WTC11 (cell line): Measurements from ENCODE around the gene PKIB. TPM values are rescaled to one million over a fixed set of nuclear protein-coding genes. Genes with fewer than 3 reads are reported as not detected.

Experiments used
- ATAC-seq: fragments of 200-7000 bp; cut with Tn5 transposase; 2 replicates; pipeline ENCODE4 v1.10.0; 2021; ENCODE audit warnings: mild to moderate bottlenecking, moderate library complexity
- CTCF ChIA-PET: fragments of 300-600 bp; sonication (Branson Sonifier 250); formaldehyde crosslinking; loops from one replicate; lab custom pipeline; 2021; ENCODE audit warnings: antibody characterized with exemption; lab: Charles Lee
- POLR2A ChIA-PET: fragments of 350-600 bp; sonication (Branson Sonifier 250); formaldehyde crosslinking; loops from one replicate; lab custom pipeline; 2021; ENCODE audit warnings: antibody characterized with exemption; lab: Charles Lee
- DNase-seq: peaks from one replicate; pipeline ENCODE4 v3.0.0; 2021; ENCODE audit warnings: low spot score
- H3K27ac Mint-ChIP-seq: 2 replicates; pipeline ENCODE4 v1.8.0; 2021; ENCODE audit warnings: mixed read lengths
- H3K27me3 Mint-ChIP-seq: 2 replicates; pipeline ENCODE4 v1.8.0; 2021; ENCODE audit warnings: low read depth, mild to moderate bottlenecking, moderate library complexity, mixed read lengths
- H3K36me3 Mint-ChIP-seq: 2 replicates; pipeline ENCODE4 v1.8.0; 2021; ENCODE audit warnings: mixed read lengths
- H3K4me1 Mint-ChIP-seq: 2 replicates; pipeline ENCODE4 v1.8.0; 2022; ENCODE audit warnings: mixed read lengths
- H3K4me3 Mint-ChIP-seq: 2 replicates; pipeline ENCODE4 v1.8.0; 2021; ENCODE audit warnings: mild to moderate bottlenecking, moderate library complexity, mixed read lengths
- H3K9me3 Mint-ChIP-seq: 2 replicates; pipeline ENCODE4 v1.8.0; 2021; ENCODE audit warnings: mixed read lengths
- CBFB ChIP-seq: sonication (generic); formaldehyde crosslinking; IDR thresholded peaks from 2 replicates; pipeline ENCODE4 v1.8.1; 2022; ENCODE audit warnings: mild to moderate bottlenecking, low read depth, missing genetic modification reagents
- FOXJ3 ChIP-seq: sonication (generic); formaldehyde crosslinking; IDR thresholded peaks from 2 replicates; pipeline ENCODE4 v1.9.0; 2021; ENCODE audit warnings: missing genetic modification reagents, mild to moderate bottlenecking, borderline replicate concordance
- GABPB1 ChIP-seq: sonication (generic); formaldehyde crosslinking; IDR thresholded peaks from 2 replicates; pipeline ENCODE4 v1.8.1; 2023; ENCODE audit warnings: mild to moderate bottlenecking, missing genetic modification reagents
- IRF2 ChIP-seq: sonication (generic); formaldehyde crosslinking; IDR thresholded peaks from 2 replicates; pipeline ENCODE4 v1.8.0; 2022; ENCODE audit warnings: low read depth, missing genetic modification reagents, borderline replicate concordance
- SMAD3 ChIP-seq: sonication (generic); formaldehyde crosslinking; IDR thresholded peaks from 2 replicates; pipeline ENCODE4 v1.8.0; 2022; ENCODE audit warnings: missing genetic modification reagents, mild to moderate bottlenecking, borderline replicate concordance
- TP53 ChIP-seq: sonication (generic); formaldehyde crosslinking; IDR thresholded peaks from 2 replicates; pipeline ENCODE4 v1.8.1; 2023; ENCODE audit warnings: mild to moderate bottlenecking, missing genetic modification reagents
- ZNF232 ChIP-seq: sonication (generic); formaldehyde crosslinking; IDR thresholded peaks from 2 replicates; pipeline ENCODE4 v1.8.0; 2022; ENCODE audit warnings: mild to moderate bottlenecking, missing genetic modification reagents
- ZNF396 ChIP-seq: fragments of 250-450 bp; sonication (Bioruptor Pico); IDR thresholded peaks from 2 replicates; pipeline ENCODE4 v1.8.0; 2021; ENCODE audit warnings: mild to moderate bottlenecking, moderate library complexity, borderline replicate concordance
- total RNA-seq: library from RNA; stranded (reverse); gene quantifications from 3 replicates; pipeline ENCODE4 v1.2.3, GENCODE V29; 2021
- TF ChIP-seq, protein P1 (sequence below): sonication (generic); formaldehyde crosslinking; IDR thresholded peaks from 2 replicates; pipeline ENCODE4 v1.8.0; 2022; ENCODE audit warnings: mild to moderate bottlenecking, missing genetic modification reagents
- TF ChIP-seq, protein P2 (sequence below): sonication (generic); formaldehyde crosslinking; IDR thresholded peaks from 2 replicates; pipeline ENCODE4 v1.8.1; 2022; ENCODE audit warnings: low read depth, mild to moderate bottlenecking, moderate library complexity, missing genetic modification reagents, borderline replicate concordance
- TF ChIP-seq, protein P3 (sequence below): fragments of 250-450 bp; sonication (Bioruptor Pico); conservative IDR thresholded peaks from 2 replicates; pipeline ENCODE4 v1.9.0; 2021; ENCODE audit warnings: mild to moderate bottlenecking
- TF ChIP-seq, protein P4 (sequence below): sonication (generic); formaldehyde crosslinking; IDR thresholded peaks from 2 replicates; pipeline ENCODE4 v1.8.1; 2022; ENCODE audit warnings: mild to moderate bottlenecking, moderate library complexity, missing genetic modification reagents
- TF ChIP-seq, protein P5 (sequence below): sonication (generic); formaldehyde crosslinking; IDR thresholded peaks from 2 replicates; pipeline ENCODE4 v1.8.1; 2023; ENCODE audit warnings: mild to moderate bottlenecking, missing genetic modification reagents

The PKIB gene
- total RNA-seq, 1 experiment from 2014 or later = 26.4 TPM

DNA sequence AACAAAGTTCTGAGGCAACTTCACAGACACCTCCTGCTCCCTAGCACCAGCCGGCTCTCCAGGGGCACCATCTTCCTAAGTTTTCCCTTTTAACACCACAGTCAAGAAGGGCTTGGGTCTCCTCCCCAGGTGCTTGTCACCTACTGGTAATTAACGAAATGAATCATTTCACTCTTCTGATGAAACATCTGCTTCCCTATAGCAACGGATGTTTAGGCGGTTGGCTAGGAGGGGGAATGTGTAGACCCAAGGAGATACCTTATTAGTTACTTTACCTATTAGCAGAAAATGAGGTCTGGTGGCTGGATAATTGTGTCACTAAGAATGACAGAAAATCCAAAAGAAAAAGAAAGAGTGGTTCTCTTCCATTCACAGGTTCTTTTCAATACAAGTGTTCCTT lies 123.1 kb downstream of the PKIB start (continued):
- TF ChIP-seq, protein P1, sequence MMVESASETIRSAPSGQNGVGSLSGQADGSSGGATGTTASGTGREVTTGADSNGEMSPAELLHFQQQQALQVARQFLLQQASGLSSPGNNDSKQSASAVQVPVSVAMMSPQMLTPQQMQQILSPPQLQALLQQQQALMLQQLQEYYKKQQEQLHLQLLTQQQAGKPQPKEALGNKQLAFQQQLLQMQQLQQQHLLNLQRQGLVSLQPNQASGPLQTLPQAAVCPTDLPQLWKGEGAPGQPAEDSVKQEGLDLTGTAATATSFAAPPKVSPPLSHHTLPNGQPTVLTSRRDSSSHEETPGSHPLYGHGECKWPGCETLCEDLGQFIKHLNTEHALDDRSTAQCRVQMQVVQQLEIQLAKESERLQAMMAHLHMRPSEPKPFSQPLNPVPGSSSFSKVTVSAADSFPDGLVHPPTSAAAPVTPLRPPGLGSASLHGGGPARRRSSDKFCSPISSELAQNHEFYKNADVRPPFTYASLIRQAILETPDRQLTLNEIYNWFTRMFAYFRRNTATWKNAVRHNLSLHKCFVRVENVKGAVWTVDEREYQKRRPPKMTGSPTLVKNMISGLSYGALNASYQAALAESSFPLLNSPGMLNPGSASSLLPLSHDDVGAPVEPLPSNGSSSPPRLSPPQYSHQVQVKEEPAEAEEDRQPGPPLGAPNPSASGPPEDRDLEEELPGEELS (CRISPR knock-in tag) = no peak
- TF ChIP-seq, protein P2, sequence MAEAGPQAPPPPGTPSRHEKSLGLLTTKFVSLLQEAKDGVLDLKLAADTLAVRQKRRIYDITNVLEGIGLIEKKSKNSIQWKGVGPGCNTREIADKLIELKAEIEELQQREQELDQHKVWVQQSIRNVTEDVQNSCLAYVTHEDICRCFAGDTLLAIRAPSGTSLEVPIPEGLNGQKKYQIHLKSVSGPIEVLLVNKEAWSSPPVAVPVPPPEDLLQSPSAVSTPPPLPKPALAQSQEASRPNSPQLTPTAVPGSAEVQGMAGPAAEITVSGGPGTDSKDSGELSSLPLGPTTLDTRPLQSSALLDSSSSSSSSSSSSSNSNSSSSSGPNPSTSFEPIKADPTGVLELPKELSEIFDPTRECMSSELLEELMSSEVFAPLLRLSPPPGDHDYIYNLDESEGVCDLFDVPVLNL (CRISPR knock-in tag) = no peak

DNA sequence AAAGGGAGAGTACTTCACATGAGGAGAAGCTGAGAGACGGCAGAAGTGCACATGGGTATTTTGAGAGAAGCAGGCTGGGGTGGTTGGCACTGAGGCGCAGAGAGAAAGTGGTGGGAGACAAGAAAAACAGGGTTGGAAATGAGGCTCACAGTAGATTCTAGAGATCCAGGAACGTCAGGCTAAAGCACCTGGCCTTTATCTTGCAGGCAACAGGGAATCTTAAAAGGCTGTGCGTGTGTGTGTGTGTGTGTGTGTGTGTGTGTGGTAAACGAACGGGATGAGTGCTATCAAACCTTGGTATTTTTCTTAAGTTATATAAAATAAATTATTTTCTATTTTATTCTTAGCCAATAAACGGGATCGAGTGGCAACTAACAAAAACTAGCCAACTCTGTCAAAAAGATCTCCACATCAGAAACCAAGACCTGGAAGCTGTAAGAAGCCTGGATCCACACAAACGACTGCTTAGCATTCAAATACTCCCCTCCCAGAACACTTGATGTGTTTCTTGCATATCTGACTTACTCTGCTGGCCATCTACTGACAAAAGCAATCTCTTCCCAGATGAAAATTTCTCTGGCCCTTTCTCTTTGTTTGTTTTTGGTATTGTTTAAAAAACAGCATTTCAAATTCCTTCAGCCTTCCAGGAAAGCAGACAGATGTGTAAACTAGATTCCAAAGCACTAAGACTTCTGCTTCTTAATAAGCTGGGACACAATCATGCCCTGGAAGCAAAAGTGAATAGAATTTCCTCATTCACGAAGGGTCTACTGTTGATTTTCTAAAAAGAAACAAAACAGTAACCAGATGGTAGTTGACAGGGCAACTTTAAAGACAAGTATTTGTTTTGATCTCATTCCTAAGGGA lies 124.6 kb downstream of the PKIB start:
- DNase-seq (no peak), ATAC-seq (peak; percentile 66)
- no peaks in the 10 kb centered on the region for H3K27me3 Mint-ChIP-seq
- ChIA-PET POLR2A (no interaction called here), CTCF (interaction anchor here (9.2 kb wide), 1 partner anchor 104 kb away, joined by 74 read pairs; no protein-coding TSS in a partner anchor)
- peak overlapping the region; percentile 40 for H3K27ac Mint-ChIP-seq
- TF ChIP-seq, protein P3, sequence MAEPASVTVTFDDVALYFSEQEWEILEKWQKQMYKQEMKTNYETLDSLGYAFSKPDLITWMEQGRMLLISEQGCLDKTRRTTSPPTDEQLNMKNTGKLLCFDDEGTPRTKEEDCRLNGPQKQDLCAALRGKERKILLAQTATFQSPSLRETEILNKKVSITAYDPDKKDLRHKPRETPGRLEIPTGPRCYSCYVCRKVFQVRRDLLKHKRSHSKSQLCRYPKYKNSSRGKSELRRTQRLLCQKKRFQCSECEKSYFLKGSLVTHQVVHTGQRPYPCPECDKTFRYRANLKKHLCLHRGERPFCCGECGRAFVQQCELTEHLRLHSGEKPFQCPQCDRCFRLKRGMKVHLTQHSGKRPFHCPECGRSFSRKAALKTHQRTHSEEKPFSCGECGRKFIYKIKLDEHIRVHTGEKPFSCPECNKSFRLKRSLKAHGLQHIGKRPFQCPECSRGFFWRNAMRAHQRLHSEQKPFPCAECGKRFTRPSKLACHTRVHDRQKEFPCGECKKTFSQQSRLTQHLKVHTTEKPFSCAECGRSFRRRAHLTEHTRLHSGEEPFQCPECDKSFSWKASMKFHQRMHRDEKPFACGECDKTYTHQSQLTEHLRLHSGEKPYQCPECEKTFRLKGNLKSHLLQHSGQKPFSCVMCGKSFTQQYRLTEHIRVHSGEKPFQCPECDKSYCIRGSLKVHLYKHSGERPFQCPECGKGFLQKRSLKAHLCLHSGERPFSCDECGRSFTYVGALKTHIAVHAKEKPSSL (CRISPR knock-in tag) = no peak
- no peak for TF ChIP-seq SMAD3 (CRISPR knock-in tag)
- TF ChIP-seq FOXJ3 = no peak
- TF ChIP-seq, protein P4, sequence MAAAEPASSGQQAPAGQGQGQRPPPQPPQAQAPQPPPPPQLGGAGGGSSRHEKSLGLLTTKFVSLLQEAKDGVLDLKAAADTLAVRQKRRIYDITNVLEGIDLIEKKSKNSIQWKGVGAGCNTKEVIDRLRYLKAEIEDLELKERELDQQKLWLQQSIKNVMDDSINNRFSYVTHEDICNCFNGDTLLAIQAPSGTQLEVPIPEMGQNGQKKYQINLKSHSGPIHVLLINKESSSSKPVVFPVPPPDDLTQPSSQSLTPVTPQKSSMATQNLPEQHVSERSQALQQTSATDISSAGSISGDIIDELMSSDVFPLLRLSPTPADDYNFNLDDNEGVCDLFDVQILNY (CRISPR knock-in tag) = no peak
- no peak for TF ChIP-seq GABPB1 (CRISPR knock-in tag)
- TF ChIP-seq ZNF232 (CRISPR knock-in tag) = no peak
- no peak for TF ChIP-seq CBFB (CRISPR knock-in tag)
- H3K9me3 Mint-ChIP-seq = no peaks in the 10 kb centered on the region
- H3K36me3 Mint-ChIP-seq = no peaks in the 10 kb centered on the region
- H3K4me1 Mint-ChIP-seq = peaks cover 29% of the 10 kb centered on the region
- no peak overlapping the region for H3K4me3 Mint-ChIP-seq

DNA sequence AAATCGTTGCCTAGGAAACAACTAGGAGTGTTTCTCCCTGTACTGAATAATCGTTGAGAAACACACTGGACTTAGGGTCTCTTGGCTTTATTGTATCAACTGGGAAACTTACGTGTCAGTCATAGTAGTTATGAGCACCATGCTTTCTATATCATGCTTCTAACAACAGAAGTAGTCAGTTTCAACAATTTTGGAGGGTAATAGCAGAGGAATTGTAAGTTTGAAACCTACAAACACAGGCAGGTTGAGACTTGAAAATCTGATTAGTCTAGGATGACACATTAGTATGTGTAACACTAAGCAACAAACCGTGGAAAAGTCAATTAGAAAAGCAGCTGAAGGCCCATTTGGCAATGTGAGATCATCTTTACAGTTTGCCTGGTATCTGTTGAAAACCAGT lies 125.4 kb downstream of the PKIB start:
- no peak overlapping the region for H3K27ac Mint-ChIP-seq
- no peaks in the 10 kb centered on the region for H3K9me3 Mint-ChIP-seq
- H3K4me1 Mint-ChIP-seq = peaks cover 29% of the 10 kb centered on the region
- CTCF ChIA-PET = interaction anchor here (9.2 kb wide), 1 partner anchor 103 kb away, joined by 74 read pairs; no protein-coding TSS in a partner anchor
- DNase-seq = no peak
- no peaks in the 10 kb centered on the region for H3K36me3 Mint-ChIP-seq
- POLR2A ChIA-PET = no interaction called here
- no peak overlapping the region for H3K4me3 Mint-ChIP-seq
- TF ChIP-seq, protein P5, sequence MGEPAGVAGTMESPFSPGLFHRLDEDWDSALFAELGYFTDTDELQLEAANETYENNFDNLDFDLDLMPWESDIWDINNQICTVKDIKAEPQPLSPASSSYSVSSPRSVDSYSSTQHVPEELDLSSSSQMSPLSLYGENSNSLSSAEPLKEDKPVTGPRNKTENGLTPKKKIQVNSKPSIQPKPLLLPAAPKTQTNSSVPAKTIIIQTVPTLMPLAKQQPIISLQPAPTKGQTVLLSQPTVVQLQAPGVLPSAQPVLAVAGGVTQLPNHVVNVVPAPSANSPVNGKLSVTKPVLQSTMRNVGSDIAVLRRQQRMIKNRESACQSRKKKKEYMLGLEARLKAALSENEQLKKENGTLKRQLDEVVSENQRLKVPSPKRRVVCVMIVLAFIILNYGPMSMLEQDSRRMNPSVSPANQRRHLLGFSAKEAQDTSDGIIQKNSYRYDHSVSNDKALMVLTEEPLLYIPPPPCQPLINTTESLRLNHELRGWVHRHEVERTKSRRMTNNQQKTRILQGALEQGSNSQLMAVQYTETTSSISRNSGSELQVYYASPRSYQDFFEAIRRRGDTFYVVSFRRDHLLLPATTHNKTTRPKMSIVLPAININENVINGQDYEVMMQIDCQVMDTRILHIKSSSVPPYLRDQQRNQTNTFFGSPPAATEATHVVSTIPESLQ (CRISPR knock-in tag) = no peak
- TF ChIP-seq TP53 (CRISPR knock-in tag) (no peak), ZNF396 (CRISPR knock-in tag) (no peak), IRF2 (CRISPR knock-in tag) (no peak)
- TF ChIP-seq, protein P1 (CRISPR knock-in tag) = no peak
- H3K27me3 Mint-ChIP-seq = no peaks in the 10 kb centered on the region
- no peak for ATAC-seq
